C4-2B (cell line): ENCODE measurements around the gene NLRP5.

Source experiments
- ZFX ChIP-seq: fragments of 450-650 bp; IDR thresholded peaks from 2 replicates; pipeline ENCODE4 v1.6.1; 2017
- TF ChIP-seq, protein P1 (sequence below): fragments of 450-650 bp; conservative IDR thresholded peaks from 2 replicates; pipeline ENCODE4 v1.5.1; 2017; ENCODE audit warnings: mild to moderate bottlenecking

DNA sequence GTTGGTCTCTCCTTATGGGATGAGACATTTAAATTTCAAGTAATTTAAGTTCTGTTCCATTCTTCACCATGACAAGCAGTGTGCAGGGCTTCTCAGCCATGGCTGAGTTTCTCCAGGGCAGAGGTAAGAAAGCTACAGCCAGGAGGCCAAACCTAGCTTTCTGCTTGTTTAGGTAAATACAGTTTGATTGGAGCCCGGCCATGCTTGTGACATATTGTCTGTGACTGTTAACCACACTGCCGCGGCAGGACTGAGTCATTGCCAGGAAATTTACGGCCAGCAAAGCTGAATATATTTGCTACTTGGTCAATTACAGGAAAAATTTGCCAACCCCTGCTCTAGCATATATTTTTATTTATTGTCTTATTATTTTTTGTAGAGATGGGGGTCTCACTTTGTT, 28.2 kb upstream of the NLRP5 start:
- TF ChIP-seq, protein P1, sequence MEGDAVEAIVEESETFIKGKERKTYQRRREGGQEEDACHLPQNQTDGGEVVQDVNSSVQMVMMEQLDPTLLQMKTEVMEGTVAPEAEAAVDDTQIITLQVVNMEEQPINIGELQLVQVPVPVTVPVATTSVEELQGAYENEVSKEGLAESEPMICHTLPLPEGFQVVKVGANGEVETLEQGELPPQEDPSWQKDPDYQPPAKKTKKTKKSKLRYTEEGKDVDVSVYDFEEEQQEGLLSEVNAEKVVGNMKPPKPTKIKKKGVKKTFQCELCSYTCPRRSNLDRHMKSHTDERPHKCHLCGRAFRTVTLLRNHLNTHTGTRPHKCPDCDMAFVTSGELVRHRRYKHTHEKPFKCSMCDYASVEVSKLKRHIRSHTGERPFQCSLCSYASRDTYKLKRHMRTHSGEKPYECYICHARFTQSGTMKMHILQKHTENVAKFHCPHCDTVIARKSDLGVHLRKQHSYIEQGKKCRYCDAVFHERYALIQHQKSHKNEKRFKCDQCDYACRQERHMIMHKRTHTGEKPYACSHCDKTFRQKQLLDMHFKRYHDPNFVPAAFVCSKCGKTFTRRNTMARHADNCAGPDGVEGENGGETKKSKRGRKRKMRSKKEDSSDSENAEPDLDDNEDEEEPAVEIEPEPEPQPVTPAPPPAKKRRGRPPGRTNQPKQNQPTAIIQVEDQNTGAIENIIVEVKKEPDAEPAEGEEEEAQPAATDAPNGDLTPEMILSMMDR: no peak
- no peak for TF ChIP-seq ZFX
